ENCODE results near the gene MAN1A1.

DNA sequence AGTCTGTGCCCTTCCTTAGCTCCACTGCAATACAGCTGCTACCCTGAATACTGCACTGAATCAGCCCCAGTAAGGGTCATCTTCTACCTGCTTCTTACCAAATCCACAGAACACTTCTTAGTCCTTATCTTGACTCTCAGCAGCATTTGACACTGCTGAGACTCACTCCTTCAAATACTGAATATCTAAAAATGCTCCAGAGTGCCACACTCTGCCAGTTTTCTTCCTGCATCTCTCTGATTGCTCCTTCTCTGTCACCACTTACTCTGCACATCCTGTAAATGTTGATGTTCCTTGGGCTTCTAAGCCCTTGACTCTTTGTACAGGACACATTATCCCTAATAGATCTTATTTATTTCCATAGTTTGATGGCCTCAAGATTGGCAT is 19.8 kb downstream of the MAN1A1 start:
- no peak for TF ChIP-seq CTCF (conservative IDR thresholded peaks at IDR 0.05; ENCODE audit: low read depth, low read length)
- TF ChIP-seq EZH2phosphoT487 (IDR thresholded peaks at IDR 0.05; ENCODE audit: borderline replicate concordance, low read length) = no peak
- no peak for TF ChIP-seq EZH2 (IDR thresholded peaks at IDR 0.05; ENCODE audit: low read length, unreplicated experiment)

Data from PC-3 (cell line).